Astrocyte (in vitro differentiated cells and primary cell): ENCODE measurements around the gene CHCHD6. TPM values are rescaled to one million over a fixed set of nuclear protein-coding genes. Genes with fewer than 3 reads are reported as not detected.

Experiments
- DNase-seq: peaks from one replicate; pipeline ENCODE4 v3.0.0-alpha.2; 2010; ENCODE audit warnings: low read depth
- FAIRE-seq: peaks from 2 replicates; lab custom pipeline; 2011; peaks lifted over from hg19 to GRCh38; lab: Jason Lieb, UNC
- H2AFZ ChIP-seq: 2 replicates; pipeline ENCODE4 v1.6.0; 2012; ENCODE audit warnings: low read depth, low read length, inconsistent platforms
- H3K27ac ChIP-seq: 2 replicates; pipeline ENCODE4 v1.5.1; 2011; ENCODE audit warnings: low read depth, low read length, inconsistent platforms
- H3K27me3 ChIP-seq: 2 replicates; pipeline ENCODE4 v1.6.0; 2011; ENCODE audit warnings: low read length, inconsistent platforms; ENCODE audit not compliant: insufficient read depth
- H3K36me3 ChIP-seq: 2 replicates; pipeline ENCODE4 v1.5.1; 2011; ENCODE audit warnings: low read length, inconsistent platforms; ENCODE audit not compliant: insufficient read depth
- H3K4me1 ChIP-seq: 2 replicates; pipeline ENCODE4 v1.5.1; 2011; ENCODE audit warnings: low read length, inconsistent platforms; ENCODE audit not compliant: insufficient read depth
- H3K4me2 ChIP-seq: 2 replicates; pipeline ENCODE4 v1.6.0; 2012; ENCODE audit warnings: low read length, inconsistent platforms
- H3K4me3 ChIP-seq: 2 replicates; pipeline ENCODE4 v1.5.1; 2011; ENCODE audit warnings: low read depth, mild to moderate bottlenecking, low read length, inconsistent platforms; ENCODE audit not compliant: insufficient read depth
- H3K79me2 ChIP-seq: 2 replicates; pipeline ENCODE4 v1.6.0; 2012; ENCODE audit warnings: mild to moderate bottlenecking, low read length, inconsistent platforms; ENCODE audit not compliant: insufficient read depth
- H3K9ac ChIP-seq: 2 replicates; pipeline ENCODE4 v1.6.0; 2012; ENCODE audit warnings: mild to moderate bottlenecking, low read length, inconsistent platforms
- H3K9me3 ChIP-seq: 2 replicates; pipeline ENCODE4 v1.5.1; 2012; ENCODE audit warnings: low read depth, mild to moderate bottlenecking, low read length, inconsistent platforms; ENCODE audit not compliant: insufficient read depth
- H4K20me1 ChIP-seq: 2 replicates; pipeline ENCODE4 v1.6.0; 2012; ENCODE audit warnings: low read length, inconsistent platforms; ENCODE audit not compliant: insufficient read depth
- H3K27ac Mint-ChIP-seq: one replicate; pipeline ENCODE4 v1.8.0; 2021; ENCODE audit warnings: mild to moderate bottlenecking, mixed read lengths; ENCODE audit not compliant: unreplicated experiment
- H3K27me3 Mint-ChIP-seq: one replicate; pipeline ENCODE4 v1.8.0; 2021; ENCODE audit warnings: low read depth, mixed read lengths; ENCODE audit not compliant: unreplicated experiment
- H3K36me3 Mint-ChIP-seq: one replicate; pipeline ENCODE4 v1.8.0; 2021; ENCODE audit warnings: low read depth, mixed read lengths; ENCODE audit not compliant: unreplicated experiment
- H3K4me1 Mint-ChIP-seq: one replicate; pipeline ENCODE4 v1.8.0; 2021; ENCODE audit warnings: low read depth, mixed read lengths; ENCODE audit not compliant: unreplicated experiment
- H3K4me3 Mint-ChIP-seq: one replicate; pipeline ENCODE4 v1.8.0; 2021; ENCODE audit warnings: mild to moderate bottlenecking, moderate library complexity, mixed read lengths; ENCODE audit not compliant: unreplicated experiment
- H3K9me3 Mint-ChIP-seq: one replicate; pipeline ENCODE4 v1.8.0; 2021; ENCODE audit warnings: mild to moderate bottlenecking, mixed read lengths; ENCODE audit not compliant: unreplicated experiment
- EZH2 ChIP-seq: IDR thresholded peaks from 2 replicates; pipeline ENCODE4 v1.6.1; 2012; ENCODE audit warnings: mild to moderate bottlenecking, low read length, inconsistent platforms; ENCODE audit not compliant: insufficient read depth
- total RNA-seq: library from RNA; stranded (reverse); gene quantifications from 2 replicates; pipeline ENCODE4 v1.2.1, GENCODE V29; 2021
- TF ChIP-seq, protein P1 (sequence below): IDR thresholded peaks from 2 replicates; pipeline ENCODE4 v1.5.1; 2011; ENCODE audit warnings: low read depth, mild to moderate bottlenecking, inconsistent platforms, low read length, moderate library complexity; ENCODE audit not compliant: insufficient read depth

Gene CHCHD6
- total RNA-seq, 1 donor from 2014 or later, result 21.1 TPM

DNA sequence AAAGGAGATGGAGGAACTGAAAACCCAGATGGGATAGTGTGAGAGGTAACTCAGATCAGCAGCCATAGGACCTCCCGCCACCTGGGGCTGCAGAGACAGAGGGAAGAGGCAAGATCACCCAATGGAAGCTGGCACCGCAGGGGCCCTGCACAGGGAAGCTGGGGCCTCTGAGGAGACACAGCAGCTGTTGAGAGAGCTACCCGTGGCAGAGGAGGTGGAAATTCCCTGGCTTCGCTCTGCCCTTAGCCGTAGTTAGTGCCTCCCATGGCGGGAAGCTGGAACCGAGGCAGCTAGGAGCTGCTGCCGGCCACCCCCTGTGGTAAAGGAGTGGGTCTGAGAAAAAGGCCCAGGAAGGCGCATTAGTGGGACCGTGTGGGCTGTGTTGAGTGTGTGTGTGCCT lies 260.9 kb downstream of the CHCHD6 start:
- no peak overlapping the region for H3K27ac Mint-ChIP-seq
- Histone ChIP-seq H3K27me3 (no peaks in the 10 kb centered on the region), H3K27ac (no peak overlapping the region), H3K36me3 (no peaks in the 10 kb centered on the region), H3K79me2 (no peaks in the 10 kb centered on the region), H3K9me3 (no peaks in the 10 kb centered on the region), H3K4me2 (no peak overlapping the region), H3K4me3 (no peak overlapping the region), H3K9ac (no peak overlapping the region), H2AFZ (no peak overlapping the region), H4K20me1 (no peaks in the 10 kb centered on the region), H3K4me1 (peaks cover 10% of the 10 kb centered on the region)
- DNase-seq, result no peak
- H3K36me3 Mint-ChIP-seq, result peaks cover 8% of the 10 kb centered on the region
- H3K9me3 Mint-ChIP-seq, result no peaks in the 10 kb centered on the region
- no peak overlapping the region for H3K4me3 Mint-ChIP-seq
- H3K4me1 Mint-ChIP-seq, result peaks cover 12% of the 10 kb centered on the region
- no peak for TF ChIP-seq EZH2
- TF ChIP-seq, protein P1, sequence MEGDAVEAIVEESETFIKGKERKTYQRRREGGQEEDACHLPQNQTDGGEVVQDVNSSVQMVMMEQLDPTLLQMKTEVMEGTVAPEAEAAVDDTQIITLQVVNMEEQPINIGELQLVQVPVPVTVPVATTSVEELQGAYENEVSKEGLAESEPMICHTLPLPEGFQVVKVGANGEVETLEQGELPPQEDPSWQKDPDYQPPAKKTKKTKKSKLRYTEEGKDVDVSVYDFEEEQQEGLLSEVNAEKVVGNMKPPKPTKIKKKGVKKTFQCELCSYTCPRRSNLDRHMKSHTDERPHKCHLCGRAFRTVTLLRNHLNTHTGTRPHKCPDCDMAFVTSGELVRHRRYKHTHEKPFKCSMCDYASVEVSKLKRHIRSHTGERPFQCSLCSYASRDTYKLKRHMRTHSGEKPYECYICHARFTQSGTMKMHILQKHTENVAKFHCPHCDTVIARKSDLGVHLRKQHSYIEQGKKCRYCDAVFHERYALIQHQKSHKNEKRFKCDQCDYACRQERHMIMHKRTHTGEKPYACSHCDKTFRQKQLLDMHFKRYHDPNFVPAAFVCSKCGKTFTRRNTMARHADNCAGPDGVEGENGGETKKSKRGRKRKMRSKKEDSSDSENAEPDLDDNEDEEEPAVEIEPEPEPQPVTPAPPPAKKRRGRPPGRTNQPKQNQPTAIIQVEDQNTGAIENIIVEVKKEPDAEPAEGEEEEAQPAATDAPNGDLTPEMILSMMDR, result no peak
- H3K27me3 Mint-ChIP-seq, result peaks cover 30% of the 10 kb centered on the region
- FAIRE-seq, result no peak

DNA sequence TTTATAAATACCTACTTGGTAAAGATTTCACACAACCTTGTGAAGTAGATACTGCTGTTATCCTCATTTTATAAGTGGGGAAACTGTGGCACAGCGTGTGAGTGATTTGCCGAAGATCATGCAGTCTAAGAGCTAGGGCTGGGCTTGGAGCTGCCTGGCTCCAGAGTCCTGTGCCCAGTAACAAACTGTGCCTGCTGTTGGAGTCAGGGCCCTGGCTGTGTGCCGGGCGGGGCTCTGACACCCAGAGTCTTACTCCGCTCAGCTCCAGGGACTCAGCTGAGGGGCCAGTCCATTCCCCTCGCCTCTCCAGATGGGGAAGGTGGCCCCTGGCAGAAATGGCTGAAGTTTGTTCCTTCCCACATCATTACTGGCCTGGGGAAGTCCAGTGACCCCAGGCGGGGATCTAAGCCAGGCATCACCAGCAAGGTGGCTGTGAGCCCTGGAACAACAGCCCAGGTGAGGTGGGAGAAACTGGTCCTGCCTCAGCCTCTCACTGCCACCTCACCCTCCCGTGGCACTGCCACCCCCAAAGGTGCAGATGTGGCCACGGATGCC lies 261.6 kb downstream of the CHCHD6 start:
- Histone ChIP-seq H2AFZ (no peak overlapping the region), H3K79me2 (no peaks in the 10 kb centered on the region), H3K9ac (no peak overlapping the region), H3K4me3 (no peak overlapping the region), H3K4me2 (no peak overlapping the region), H3K4me1 (peaks cover 7% of the 10 kb centered on the region), H3K27ac (no peak overlapping the region), H3K27me3 (no peaks in the 10 kb centered on the region), H3K9me3 (no peaks in the 10 kb centered on the region), H4K20me1 (no peaks in the 10 kb centered on the region), H3K36me3 (no peaks in the 10 kb centered on the region)
- Mint-ChIP-seq H3K4me3 (no peak overlapping the region), H3K27ac (no peak overlapping the region), H3K9me3 (no peaks in the 10 kb centered on the region), H3K27me3 (peaks cover 26% of the 10 kb centered on the region), H3K36me3 (peaks cover 6% of the 10 kb centered on the region), H3K4me1 (peaks cover 13% of the 10 kb centered on the region)
- no peak for FAIRE-seq
- no peak for DNase-seq
- no peak for TF ChIP-seq EZH2
- TF ChIP-seq, protein P1, result no peak

DNA sequence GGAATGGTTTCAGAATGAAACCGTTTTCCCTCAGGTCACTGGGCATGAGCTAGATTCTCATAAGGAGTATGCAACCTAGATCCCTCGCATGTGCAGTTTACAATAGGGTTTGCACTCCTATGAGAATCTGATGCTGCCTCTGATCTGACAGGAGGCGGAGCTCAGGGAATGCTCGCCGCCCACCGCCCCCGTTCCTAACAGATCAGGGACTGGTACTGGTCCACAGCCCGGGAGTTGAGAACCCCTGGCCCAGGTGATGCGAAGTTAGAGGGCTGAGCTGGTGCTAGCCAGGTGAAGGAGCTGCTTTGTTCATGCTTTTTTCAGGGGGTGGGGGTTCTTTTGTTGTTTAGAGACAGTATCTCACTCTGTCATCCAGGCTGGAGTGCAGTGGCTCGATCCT lies 263.3 kb downstream of the CHCHD6 start:
- Histone ChIP-seq H3K27me3 (no peaks in the 10 kb centered on the region), H3K4me3 (no peak overlapping the region), H3K4me2 (no peak overlapping the region), H3K9ac (no peak overlapping the region), H3K36me3 (no peaks in the 10 kb centered on the region), H3K27ac (no peak overlapping the region), H2AFZ (no peak overlapping the region), H3K9me3 (no peaks in the 10 kb centered on the region), H4K20me1 (no peaks in the 10 kb centered on the region), H3K4me1 (peaks cover 5% of the 10 kb centered on the region), H3K79me2 (no peaks in the 10 kb centered on the region)
- DNase-seq (no peak), FAIRE-seq (no peak)
- no peak for TF ChIP-seq EZH2
- TF ChIP-seq, protein P1, result no peak
- Mint-ChIP-seq H3K27ac (no peak overlapping the region), H3K9me3 (no peaks in the 10 kb centered on the region), H3K27me3 (peaks cover 26% of the 10 kb centered on the region), H3K4me3 (no peak overlapping the region), H3K4me1 (peaks cover 14% of the 10 kb centered on the region), H3K36me3 (peaks cover 4% of the 10 kb centered on the region)
